ENCODE data around the gene TRUB1. TPM values are rescaled to one million over a fixed set of nuclear protein-coding genes. Genes with fewer than 3 reads are reported as not detected.

Gene TRUB1
- total and polyA plus RNA-seq, 2 of the 4 experiments (the other 2 are of a cell fraction), result 9.1 to 17.9 TPM

GRCh38 chr10:114938856-114939193, 830 bp downstream of the TRUB1 start:
- no peak for ATAC-seq (ENCODE audit: low read depth)
- peaks cover 14 to 38% of the 10 kb centered on the region in 2 experiments; a peak in 3 of 4 replicates for H3K79me1 ChIP-seq (ENCODE audit: low read depth in 1 of 2, low read length in 2 of 2)
- dilution Hi-C loops (cut with HindIII; ENCODE audit: low sequenced_read_pairs, unreplicated experiment), result no loop called here

More at GRCh38 chr10:114938856-114939193, 830 bp downstream of the TRUB1 start:
- Histone ChIP-seq H3K4ac (ENCODE audit: low read depth, low read length) (peak overlapping the region; percentile 76), H4K91ac (ENCODE audit: insufficient read depth, low read depth, low read length) (peak overlapping the region; percentile 74), H2AK9ac (replicated peaks; ENCODE audit: low read depth, low read length, poor library complexity) (no peak overlapping the region), H2BK15ac (ENCODE audit: low read depth, low read length) (0 out of 3 replicates have a peak overlapping the region, but pooled peaks have one; percentile 12), H3K4me2 (ENCODE audit: low read depth, low read length) (peak overlapping the region; percentile 83), H3K18ac (ENCODE audit: low read depth, low read length) (no peak overlapping the region), H3K9me1 (ENCODE audit: insufficient read depth, low read length) (peaks cover 3% of the 10 kb centered on the region; the same call in 1 of the 2 replicates), H2BK5ac (ENCODE audit: low read depth, low read length, poor library complexity, severe bottlenecking) (peak overlapping the region; percentile 79), H4K8ac (ENCODE audit: low read depth in 2 of 2, low read length in 2 of 2) (peak overlapping the region; percentile 26 to 85; a peak in 3 of 4 replicates), H2BK120ac (ENCODE audit: low read depth, low read length) (0 out of 2 replicates have a peak overlapping the region, but pooled peaks have one; percentile 49), H3K23ac (ENCODE audit: low read depth, low read length) (peak overlapping the region; percentile 46), H3K27ac (ENCODE audit: insufficient read depth, low read length) (peak overlapping the region; percentile 85), H3K36me3 (ENCODE audit: control insufficient read depth, insufficient read depth, low read length) (peaks cover 12% of the 10 kb centered on the region), H3K27me3 (ENCODE audit: control insufficient read depth, insufficient read depth, low read length) (no peaks in the 10 kb centered on the region), H3K9me3 (ENCODE audit: control insufficient read depth, insufficient read depth, low read length) (no peaks in the 10 kb centered on the region), H3K9ac (ENCODE audit: low read depth, low read length) (peak overlapping the region; percentile 90), H2AK5ac (ENCODE audit: low read depth, low read length) (no peak overlapping the region; the same call in 1 of the 2 replicates), H2BK20ac (ENCODE audit: low read depth, low read length) (no peak overlapping the region), H3K4me3 (ENCODE audit: insufficient read depth, low read depth, low read length) (peak overlapping the region; percentile 72), H4K20me1 (ENCODE audit: insufficient read depth, low read length) (no peaks in the 10 kb centered on the region), H3K56ac (ENCODE audit: extremely low read depth, insufficient read depth, low read length) (peak overlapping the region; percentile 82), H3K4me1 (ENCODE audit: control insufficient read depth, insufficient read depth, low read length) (peaks cover 3% of the 10 kb centered on the region), H2AFZ (replicated peaks; ENCODE audit: low read length, poor library complexity) (peak overlapping the region; percentile 94), H4K5ac (ENCODE audit: low read depth, low read length) (peak overlapping the region; percentile 68), H3K14ac (replicated peaks; ENCODE audit: low read depth, low read length) (peak overlapping the region; percentile 74)
- BruUV-seq (replicated peaks), result no TSS peak
- DNase-seq, result no peak
- CTCF ChIA-PET, result interaction anchor here (1.4 kb wide), 1 partner anchor 62 kb away, joined by 3 read pairs; no protein-coding TSS in a partner anchor
- no CpG with 5 or more reads among the region's 5 CpGs for WGBS, 2 experiments (ENCODE audit: extremely low coverage in 2 of 2, insufficient read length in 1 of 2)
- intact Hi-C loops (cut with micrococcal nuclease) (loop anchor here (1.0 to 5.0 kb wide), 2 partner anchors 57 to 153 kb away; partner anchors contain the start of gene ATRNL1), in situ Hi-C loops (cut with MboI; ENCODE audit: low sequenced_read_pairs) (no loop called here)
- POLR2A ChIA-PET (ENCODE audit: unreplicated experiment), result interaction anchor here (1.5 kb wide), 1 partner anchor 54 kb away, joined by 4 read pairs; no protein-coding TSS in a partner anchor
- TF ChIP-seq RAD21 (IDR thresholded peaks at IDR 0.05; ENCODE audit: low read length), result no peak
- no peak for TF ChIP-seq BHLHE40 (IDR thresholded peaks at IDR 0.05; ENCODE audit: low read depth, low read length)
- no peak for TF ChIP-seq USF2 (IDR thresholded peaks at IDR 0.05; ENCODE audit: low read depth, low read length)
- TF ChIP-seq MXI1 (IDR thresholded peaks at IDR 0.05; ENCODE audit: borderline replicate concordance, low read depth, low read length), result no peak
- TF ChIP-seq ELK1 (IDR thresholded peaks at IDR 0.05; ENCODE audit: borderline replicate concordance, low read depth, low read length), result no peak
- no peak for TF ChIP-seq RCOR1 (IDR thresholded peaks at IDR 0.05; ENCODE audit: insufficient replicate concordance, low read length)
- TF ChIP-seq POLR2A (IDR thresholded peaks at IDR 0.05; ENCODE audit: low read depth, low read length), result no peak
- TF ChIP-seq CHD1 (IDR thresholded peaks at IDR 0.05; ENCODE audit: low read depth, low read length), result no peak
- TF ChIP-seq MAFK (IDR thresholded peaks at IDR 0.05; ENCODE audit: low read depth, low read length), result no peak
- TF ChIP-seq FOS (IDR thresholded peaks at IDR 0.05; ENCODE audit: low read depth, low read length), result no peak
- TF ChIP-seq NFE2L2 (IDR thresholded peaks at IDR 0.05; ENCODE audit: low read depth, low read length), result no peak
- TF ChIP-seq SMC3 (IDR thresholded peaks at IDR 0.05; ENCODE audit: low read depth, low read length), result no peak
- TF ChIP-seq RFX5 (IDR thresholded peaks at IDR 0.05; ENCODE audit: low read depth, low read length), result no peak
- TF ChIP-seq CEBPB (IDR thresholded peaks at IDR 0.05; ENCODE audit: low read depth, low read length), result no peak
- TF ChIP-seq MAZ (IDR thresholded peaks at IDR 0.05; ENCODE audit: borderline replicate concordance, low read depth, low read length), result no peak
- TF ChIP-seq CTCF (conservative IDR thresholded peaks at IDR 0.05; ENCODE audit: low read depth, low read length), result no peak
